ENCODE results near the gene BPIFB3.

BPIFB3 gene

DNA sequence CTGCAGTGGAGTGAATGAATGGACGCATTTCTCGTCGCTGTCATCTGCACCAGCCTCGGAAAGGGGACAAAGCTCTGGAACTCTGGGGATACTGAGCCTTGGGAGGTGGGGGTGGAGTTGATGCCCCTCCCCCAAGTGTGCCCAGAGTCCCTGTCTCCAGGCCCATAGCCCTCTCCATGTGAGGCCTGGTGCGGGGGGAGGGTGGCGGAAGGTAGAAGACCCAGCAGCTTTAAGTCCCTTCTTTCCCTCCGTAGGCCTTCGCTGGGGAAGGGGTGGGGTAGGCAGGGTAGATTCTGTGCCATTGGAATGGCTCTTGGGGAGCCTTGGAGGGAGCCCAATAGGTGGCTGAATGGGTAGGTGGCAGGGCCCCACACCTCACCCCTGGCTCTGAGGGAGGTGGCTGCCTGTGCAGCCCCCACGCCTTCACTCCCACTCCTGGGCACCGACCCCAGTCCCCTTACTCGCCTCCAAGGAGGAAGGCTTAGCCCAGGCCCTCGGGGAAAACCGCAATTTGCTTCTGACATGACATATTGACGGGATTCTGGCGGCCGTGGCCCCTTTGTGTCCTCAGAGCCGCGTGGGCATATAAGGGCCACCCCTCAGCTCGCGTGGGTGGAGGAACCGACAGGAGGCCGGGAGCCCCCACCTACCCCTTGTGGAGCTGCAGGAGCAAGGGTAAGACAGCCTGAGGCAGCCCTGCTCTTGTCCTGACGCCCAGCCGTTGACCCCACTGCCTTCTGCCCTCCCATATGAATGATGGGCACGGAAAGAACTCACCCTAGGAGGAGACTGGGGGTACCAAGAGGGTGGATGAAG is at the start of gene BPIFB3:
Gene BPIFB3, plus strand, starts transcription at position 613 of the 816 bp plus-strand sequence. CDS start 1,533 bp downstream, outside the sequence.
- FAIRE-seq, result no peak

DNA sequence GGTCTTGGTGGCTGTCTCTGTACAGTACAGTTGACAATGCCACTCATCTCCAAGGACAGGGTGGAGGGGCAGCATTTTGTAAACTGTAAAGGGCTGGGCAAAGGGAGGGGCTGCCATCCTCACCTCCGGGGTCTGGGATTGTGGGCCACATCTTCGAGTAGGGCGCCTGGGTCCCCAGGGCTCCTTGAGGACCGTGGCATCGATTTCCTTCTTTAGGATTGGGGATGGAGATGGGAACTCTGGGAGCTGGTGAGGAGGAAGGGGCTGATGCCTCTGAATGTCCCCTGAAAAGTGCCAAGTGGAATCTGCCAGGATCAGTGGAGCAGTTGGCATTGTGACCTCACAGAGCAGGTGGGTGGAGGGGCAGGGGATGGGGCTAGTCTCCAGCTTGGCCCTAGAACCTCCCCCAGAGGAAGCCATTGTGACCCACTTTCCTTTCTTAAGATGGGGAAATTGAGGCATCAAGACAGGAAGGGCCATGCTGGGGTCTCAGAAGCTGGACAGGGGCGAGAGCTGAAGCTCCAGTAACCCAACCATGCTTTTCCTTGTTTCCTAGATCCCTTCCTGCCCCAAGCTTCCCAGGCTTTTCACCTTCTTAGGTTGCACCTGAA is 49.5 kb upstream of the BPIFB3 start, which contains the start of gene SUN5:
Gene SUN5, minus strand, starts transcription at position 293 of the 611 bp plus-strand sequence. Its CDS starts 93 bp downstream, at position 200.
- no peak for FAIRE-seq

DNA sequence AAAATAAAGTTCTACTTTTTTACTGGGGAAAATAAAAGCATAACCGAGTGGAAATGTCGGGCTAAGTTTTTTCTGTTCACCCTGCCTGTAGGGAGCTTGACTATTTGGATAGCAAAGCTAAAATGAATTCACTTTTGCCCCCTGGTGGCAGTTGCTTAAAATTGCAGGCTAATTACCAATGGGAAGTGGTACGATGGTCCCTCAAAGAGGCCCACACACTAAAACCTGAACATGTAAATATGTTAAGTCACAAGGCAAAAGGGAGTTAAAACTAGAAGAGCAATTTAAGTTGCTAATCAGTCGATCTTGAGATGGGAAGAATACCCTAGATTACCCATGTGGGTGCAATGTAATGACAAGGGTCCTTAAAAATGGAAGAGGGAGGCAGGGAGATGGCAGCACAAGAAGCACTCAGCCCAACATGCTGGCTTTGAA is 48.6 kb upstream of the BPIFB3 start:
- FAIRE-seq, result no peak

DNA sequence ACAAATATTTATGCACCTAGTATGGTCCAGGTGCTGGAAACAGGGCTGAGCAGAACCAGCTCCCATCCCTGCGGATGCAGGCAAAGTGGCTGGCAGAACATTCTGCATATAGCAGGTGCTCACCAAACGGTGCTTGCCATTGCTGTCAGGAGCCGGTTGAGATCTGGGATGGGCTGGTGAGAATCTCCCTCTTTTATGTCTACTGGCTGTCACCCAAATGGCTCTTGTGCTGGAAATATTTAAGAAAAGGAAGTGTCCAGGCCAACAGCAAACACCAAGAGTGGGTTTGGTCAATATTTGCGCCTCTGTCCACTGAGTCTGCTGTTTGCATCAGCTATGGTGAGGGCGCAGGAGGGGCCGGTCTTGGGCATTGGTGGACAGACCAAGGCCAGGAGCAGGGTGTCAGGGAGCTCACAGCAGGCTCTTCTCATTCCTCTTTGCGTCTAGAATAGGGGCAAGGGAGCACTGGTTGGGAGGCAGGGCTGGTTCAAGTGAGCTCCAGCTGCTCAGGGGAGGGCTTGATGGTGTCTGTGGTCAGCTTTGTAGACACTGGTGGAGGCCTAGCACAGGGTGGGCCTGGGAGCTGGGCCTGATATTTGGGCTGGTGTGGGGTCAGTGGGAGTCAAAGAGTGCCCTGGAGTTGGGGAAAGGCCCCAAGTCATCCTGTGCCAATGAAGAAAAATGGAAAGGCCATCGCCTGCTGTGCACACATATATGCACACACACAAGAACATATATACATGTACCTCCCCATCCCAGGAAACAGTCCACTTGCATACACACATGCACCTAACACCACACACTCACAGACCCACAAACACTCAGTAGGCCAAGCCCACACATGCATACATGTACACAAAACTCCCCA is 47.6 kb upstream of the BPIFB3 start:
- no peak for FAIRE-seq

GRCh38 chr20:33006776-33007375 is 46.8 kb upstream of the BPIFB3 start:
- no peak for FAIRE-seq

GRCh38 chr20:33007376-33008335 is 46.0 kb upstream of the BPIFB3 start, which contains the start of gene BPIFB2:
Gene BPIFB2, plus strand, starts transcription at chr20:33007704. Its CDS starts 871 bp downstream, at chr20:33008575.
- FAIRE-seq, result no peak

- FAIRE-seq, result no peak
Measured at GRCh38 chr20:33008336-33009213, 45.1 kb upstream of the BPIFB3 start.

DNA sequence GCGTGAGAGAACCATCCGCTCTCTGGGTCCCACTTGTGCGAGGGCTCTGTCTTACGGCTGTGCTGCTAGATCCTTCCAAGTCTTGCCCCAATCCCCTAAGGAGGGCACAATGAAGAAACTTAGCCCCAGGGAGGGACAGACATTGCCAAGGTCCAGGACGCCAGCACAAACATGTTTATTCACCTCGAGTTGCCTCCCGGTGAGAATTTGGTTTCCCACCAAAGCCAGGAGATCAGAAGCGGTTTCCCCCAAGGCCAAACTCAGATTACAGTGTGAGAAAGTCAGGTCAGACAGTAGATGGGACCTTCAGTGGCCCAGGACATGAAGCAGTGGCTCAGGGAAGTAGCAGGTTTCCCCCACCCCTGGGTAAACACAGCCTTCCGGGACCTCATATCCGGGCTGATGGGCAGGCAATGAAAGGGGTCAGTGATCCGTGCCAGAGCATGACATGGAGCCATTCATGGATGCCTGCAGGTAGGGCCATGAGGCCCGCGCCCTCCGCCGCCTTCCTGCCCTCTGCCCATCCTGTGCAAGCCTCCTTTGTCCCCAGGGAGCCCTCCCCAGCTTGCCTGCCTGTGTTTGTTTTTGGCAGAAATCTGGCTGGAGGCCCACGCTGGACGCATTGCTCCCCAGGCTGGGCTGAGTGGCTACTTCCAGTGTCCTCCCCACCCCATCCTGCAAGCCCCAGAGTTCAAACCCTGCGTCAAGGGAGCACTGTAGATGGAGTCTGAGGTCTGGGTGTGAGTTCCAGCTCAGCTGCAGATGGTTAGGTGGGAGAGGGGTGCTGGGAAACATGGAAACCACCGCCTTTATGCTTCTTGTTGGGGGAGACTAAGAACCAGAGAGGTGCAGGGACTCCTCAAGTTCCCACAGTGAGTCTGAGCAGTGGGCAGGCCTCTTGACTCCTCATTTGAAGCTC is 44.2 kb upstream of the BPIFB3 start:
- FAIRE-seq, result no peak

DNA sequence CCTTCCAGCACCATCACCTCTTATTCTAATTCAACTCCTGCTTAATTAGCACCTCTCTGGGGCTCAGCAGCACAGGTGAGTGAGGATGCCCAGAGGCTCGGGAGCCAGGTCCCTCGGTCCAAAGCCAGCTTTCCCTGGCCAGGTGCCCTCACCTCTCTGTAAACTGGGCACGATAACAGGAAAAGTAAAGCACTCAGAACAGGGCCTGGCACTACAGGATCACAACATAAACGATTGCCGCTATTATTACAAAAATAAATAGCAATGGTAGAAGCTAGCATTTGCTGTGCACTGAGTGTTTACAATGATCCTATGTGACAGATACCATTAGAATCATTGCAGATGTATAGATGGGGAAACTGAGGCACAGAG is 43.6 kb upstream of the BPIFB3 start:
- no peak for FAIRE-seq

DNA sequence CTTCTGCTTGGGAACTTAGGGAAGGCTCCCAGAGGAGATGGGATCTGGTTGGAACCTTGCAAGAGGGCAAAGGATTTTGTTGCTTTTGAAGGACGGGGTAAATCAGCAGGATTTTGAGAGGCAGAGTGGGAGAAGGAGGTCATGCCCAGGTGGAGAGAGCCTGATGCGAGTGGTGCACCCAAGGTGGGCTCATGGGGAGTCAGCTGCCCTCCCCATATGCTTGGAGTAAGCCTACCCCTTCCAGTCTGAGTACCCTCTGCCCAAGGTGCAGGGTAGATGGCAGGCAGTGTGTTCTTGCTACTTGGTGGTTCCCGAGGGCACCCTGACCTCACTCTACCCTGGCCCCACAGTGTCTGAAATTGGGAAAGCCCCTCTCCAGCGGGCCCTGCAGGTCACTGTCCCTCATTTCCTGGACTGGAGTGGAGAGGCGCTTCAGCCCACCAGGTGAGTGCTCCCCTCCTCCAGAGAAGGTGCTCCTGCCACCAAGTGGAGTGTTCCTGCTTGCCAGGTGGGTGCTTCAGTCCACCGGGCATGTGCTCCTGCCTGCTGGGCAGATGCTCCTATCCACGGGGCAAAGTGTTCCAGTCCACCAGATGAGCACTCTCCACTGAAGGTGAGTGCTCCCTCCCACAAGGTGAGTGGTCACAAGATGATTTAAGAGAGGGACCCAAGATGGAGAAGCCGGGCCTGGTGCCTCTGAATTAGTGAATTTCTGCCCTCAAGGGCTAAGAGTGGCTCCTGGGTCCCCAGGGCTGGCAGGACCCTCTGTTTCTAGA is 42.8 kb upstream of the BPIFB3 start:
- no peak for FAIRE-seq

DNA sequence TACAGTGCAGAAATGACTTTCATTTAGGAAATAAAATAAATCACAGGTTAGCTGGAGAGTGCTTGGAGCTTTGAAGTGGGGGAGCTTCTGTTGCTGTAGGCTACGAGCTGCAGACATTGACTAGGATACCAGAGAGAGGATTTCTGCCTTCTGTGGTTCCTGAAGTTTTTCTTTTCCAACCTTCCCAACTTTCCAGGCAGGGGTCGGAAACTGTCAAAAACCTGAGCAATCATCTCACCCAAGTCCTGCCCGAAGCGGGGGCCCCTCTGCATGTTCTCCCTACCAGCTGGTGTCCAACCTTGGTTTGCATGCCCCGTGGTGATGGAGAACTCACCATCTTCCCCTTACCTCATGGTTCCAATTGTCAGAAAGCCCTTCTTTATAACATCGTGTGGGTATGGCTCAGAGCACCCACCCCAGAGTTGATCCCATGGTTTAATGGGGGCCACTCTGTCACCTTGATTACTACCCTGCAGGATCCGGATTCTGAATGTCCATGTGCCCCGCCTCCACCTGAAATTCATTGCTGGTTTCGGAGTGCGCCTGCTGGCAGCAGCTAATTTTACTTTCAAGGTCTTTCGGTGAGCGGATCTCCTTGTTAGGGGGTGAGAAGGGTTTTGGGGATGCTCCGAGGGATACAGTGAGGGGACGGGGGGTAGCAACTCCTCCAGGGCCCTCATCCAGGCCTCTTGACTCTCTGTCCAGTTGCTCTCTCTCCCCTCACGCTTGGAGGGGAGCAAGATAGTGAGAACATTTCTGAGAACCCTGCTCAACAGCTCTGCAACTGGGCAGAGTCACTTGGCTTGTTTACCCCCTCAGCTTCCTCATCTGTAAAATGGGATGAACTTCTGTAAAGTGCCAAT is 41.1 kb upstream of the BPIFB3 start:
- FAIRE-seq, result no peak

DNA sequence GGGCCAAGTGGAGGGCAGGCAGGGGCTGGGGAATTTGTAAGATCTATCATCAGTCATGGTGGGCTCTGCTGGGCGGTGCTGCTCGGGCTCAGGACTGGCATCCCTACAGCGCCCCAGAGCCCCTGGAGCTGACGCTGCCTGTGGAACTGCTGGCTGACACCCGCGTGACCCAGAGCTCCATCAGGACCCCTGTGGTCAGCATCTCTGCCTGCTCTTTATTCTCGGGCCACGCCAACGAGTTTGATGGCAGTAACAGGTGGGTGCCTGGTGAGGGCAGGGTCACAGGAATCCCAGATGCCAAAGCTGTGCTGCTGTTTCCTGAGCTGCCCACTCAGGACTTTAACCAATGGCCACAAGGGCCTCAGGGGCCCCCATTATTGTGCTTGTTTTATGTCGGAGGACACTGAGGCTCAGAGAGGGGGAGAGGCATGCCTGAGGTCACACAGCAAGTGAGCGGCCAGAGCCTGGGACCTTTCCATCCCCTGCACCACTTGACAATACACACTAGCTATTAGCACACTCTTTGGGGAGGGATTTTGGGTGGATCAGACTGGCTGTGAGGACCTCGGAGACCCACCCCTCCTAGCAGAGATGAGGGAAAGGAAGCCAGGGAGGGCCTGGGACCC is 39.9 kb upstream of the BPIFB3 start:
- no peak for FAIRE-seq

GRCh38 chr20:33014336-33015113 is 39.2 kb upstream of the BPIFB3 start:
- FAIRE-seq, result no peak

GRCh38 chr20:33015114-33015484 is 38.6 kb upstream of the BPIFB3 start:
- FAIRE-seq, result no peak

GRCh38 chr20:33015700-33016580 is 37.8 kb upstream of the BPIFB3 start:
- no peak for FAIRE-seq
